GM18517 (cell line): Measurements from ENCODE around the gene RNF135.
"Not testable (repeated sequence)": the region's sequence is repeated elsewhere in the genome, so short reads cannot be mapped to it uniquely, and the experiment has no call there.

Experiments
- ATAC-seq: cut with Tn5 transposase; IDR thresholded peaks from one replicate; pipeline ENCODE4 v1.9.1; 2021; ENCODE audit warnings: mild to moderate bottlenecking, moderate library complexity; ENCODE audit not compliant: unreplicated experiment

The RNF135 gene

GRCh38 chr17:30997842-30998241 lies 27.0 kb downstream of the RNF135 start:
- ATAC-seq: no peak

DNA sequence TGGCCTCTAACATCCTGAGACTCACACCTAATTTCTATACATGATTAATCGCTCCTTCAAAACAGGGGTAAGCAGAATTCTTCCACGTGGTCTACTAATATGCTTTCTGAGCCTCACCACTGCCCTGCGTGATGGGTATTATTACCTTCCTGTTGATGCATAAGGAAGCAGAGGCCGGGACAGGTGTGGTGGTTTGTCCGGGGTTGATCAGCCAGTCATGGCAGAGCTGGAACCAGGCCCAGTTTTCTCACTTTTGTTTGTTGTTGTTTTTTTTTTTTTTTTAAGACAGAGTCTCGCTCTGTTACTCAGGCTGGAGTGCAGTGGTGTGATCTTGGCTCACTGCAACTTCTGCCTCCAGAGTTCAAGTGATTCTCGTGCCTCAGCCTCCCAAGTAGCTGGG lies 31.2 kb downstream of the RNF135 start:
- ATAC-seq: no peak

GRCh38 chr17:31003225-31003866 lies 32.5 kb downstream of the RNF135 start:
- no peak for ATAC-seq

GRCh38 chr17:31004160-31004559 lies 33.3 kb downstream of the RNF135 start:
- no peak for ATAC-seq

DNA sequence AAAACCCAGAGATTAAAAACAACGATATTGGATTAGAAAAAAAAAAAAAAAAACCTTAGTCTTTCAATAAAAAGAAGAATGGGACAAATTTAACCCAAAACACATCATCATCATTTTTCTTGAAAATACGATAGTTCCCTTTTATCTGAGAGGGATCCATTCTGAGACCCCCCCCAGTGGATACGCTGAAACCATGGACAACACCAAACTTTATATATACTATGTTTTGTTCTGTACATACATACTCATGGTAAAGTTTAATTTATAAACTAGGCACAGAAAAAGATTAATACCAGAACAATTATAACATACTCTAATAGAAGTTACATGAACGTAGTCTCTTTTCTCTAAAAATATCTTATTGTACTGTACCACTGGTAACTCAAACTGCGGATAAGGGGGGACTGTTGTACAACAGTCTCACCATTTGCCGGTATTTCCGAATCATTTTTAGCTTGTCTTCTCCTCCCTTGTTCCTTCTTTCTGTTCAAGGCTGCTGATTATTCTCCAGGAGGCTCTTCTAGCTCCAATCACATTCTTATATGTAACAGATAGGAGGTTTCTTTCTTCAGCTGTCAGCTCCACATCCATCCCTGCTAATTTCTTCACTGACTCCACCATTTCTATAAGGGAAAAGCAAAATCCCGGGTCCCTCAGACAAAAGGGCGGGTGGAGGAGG lies 37.0 kb downstream of the RNF135 start:
- ATAC-seq: no peak

- ATAC-seq: no peak
Observed at GRCh38 chr17:31008374-31009041, 37.7 kb downstream of the RNF135 start.

DNA sequence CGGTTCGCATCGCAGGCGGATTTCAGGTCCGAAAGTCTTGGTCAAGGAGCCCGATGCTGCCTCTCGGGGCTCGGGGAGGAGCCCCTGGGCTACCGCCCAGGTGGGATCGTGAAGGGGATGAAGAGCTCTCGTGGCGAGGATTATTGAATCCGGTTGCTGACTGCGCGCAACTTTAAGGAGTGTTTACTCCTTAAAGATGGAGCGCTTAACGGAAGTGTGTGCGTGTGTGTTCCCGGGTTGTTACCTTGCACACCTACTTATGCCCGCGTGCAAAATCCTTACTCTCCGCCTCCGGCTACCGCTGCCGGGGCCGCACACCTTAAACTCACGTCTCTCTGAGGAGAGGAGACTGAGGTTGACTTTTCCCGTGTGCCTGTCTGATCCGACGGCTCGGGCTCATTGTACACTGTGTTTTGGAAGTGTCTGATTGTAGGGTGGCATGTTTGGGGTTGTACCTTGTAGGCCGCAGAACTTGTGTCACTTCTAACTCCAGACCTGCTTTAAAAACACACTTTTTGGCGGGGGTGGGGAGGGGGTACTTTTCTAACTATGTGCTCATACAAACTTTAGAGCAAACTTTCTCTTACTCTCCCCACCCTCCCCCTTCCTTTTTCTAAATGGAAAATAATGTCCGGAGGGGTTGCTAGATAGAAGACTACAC lies 38.3 kb downstream of the RNF135 start:
- not testable (repeated sequence) for ATAC-seq

- not testable (repeated sequence) for ATAC-seq
Observed at GRCh38 chr17:31010014-31010413, 39.2 kb downstream of the RNF135 start.

DNA sequence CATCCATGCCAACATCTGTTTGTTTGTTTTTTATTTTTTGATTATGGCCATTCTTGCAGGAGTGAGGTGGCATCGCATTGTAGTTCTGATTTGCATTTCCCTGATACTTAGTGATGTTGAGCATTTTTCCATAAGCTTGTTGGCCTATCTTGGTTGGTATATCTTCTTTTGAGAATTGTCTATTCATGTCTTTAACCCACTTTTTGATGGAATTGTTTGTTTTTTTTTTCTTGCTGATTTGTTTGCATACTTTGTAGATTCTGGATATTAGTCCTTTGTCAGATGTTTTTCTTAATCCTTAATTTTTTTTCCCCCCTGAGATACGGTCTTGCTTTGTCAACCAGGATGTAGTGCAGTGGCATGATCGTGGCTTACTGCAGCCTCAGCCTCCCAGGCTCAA lies 43.0 kb downstream of the RNF135 start:
- no peak for ATAC-seq

DNA sequence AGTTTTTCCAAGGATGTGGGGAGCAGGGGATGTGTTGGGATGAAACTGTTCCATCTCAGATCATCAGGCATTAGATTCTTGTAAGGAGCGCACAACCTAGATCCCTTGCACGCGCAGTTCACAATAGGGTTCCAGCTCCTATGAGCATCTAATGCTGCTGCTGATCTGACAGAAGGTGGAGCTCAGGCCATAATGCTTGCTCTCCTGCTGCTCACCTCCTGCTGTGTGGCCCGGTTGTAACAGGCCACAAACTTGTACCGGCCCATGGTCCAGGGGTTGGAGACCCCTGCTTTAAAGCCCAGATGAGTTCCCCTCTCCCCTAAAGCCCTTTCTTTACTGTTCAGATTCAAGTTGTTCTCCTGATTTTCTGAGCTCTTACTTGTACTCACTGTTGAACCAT lies 44.8 kb downstream of the RNF135 start:
- no peak for ATAC-seq

GRCh38 chr17:31019004-31019403 lies 48.2 kb downstream of the RNF135 start:
- no peak for ATAC-seq

DNA sequence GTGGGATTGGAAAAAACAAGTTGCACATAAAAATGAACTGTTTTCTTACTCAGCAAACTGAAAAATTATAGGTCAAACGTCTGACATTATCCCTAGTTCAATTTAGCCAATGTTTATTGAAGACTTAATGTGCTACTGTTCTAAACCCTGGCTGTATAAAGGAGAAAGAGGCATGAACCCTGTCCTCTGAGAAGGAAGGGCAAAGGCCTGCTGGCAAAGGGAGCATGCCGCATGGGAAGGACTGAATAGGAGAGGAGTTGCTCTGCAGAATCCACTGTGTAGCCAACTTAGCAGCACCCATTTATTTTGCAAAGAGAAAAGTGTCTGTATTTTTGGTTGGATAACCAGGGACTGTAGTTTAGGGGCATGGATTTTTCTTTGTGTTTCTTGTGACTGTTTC lies 52.3 kb downstream of the RNF135 start:
- ATAC-seq: not testable (repeated sequence)

- ATAC-seq: no peak
Observed at GRCh38 chr17:31031841-31032240, 61.0 kb downstream of the RNF135 start.

GRCh38 chr17:31035611-31036010 lies 64.8 kb downstream of the RNF135 start:
- ATAC-seq: not testable (repeated sequence)

- not testable (repeated sequence) for ATAC-seq
Observed at GRCh38 chr17:31040837-31041236, 70.0 kb downstream of the RNF135 start.

GRCh38 chr17:31042378-31042777 lies 71.5 kb downstream of the RNF135 start:
- ATAC-seq: not testable (repeated sequence)

DNA sequence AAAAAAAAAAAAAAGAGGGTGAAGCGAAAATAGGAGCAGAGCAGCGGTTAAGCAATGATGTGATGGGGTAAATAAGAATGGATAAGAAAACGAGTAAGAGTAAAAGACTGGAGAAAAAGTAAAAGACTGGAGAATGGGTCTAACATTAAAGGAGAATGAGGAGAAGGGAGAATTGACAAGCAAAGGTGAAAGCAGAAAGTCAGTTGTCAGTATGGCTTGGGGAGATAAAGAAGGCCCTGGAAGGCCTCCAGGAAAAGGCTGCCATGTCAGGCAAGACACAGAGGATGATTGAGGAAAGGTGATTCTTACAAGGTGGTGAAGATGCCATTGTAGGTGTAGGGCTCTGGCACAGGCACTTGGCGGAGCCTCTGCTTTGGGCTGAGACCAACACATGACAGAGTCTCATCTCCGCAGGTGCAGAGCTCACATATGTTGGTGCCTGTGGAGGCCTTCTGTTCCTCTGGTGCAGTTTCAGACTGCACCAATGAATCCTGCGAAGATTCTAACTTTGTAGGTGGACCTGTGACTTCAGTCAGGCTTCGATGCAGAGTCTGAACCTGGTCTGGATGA lies 76.1 kb downstream of the RNF135 start:
- not testable (repeated sequence) for ATAC-seq

DNA sequence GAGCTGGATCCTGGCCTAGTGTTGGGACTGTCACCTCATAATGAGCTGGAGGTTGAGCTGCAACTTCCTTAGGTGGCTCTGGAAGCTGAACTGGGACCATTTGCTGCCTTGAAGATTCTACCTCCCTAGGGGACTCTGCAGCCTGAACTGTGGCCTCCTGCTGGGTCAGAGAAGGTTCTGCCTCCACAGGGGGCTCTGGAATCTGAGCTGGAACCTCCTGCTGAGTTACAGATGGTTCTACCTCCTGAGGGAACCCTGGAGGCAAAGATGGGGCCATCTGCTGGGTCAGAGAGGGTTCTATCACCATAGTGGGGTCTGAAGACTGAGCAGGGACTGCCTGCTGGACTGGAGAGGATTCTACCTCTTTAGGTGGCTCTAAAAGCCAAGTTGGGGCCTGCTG lies 77.3 kb downstream of the RNF135 start:
- ATAC-seq: no peak

- no peak for ATAC-seq
Observed at GRCh38 chr17:31048780-31049179, 77.9 kb downstream of the RNF135 start.
